ENCODE data around the gene MCMBP.

MCMBP gene
- long read RNA-seq, full-length matches to known transcripts: 7 of 25 reads
- long read RNA-seq, partial matches to known transcripts: 12 of 25 reads
- long read RNA-seq, other reads (novel, unspliced or antisense): 6 of 25 reads

DNA sequence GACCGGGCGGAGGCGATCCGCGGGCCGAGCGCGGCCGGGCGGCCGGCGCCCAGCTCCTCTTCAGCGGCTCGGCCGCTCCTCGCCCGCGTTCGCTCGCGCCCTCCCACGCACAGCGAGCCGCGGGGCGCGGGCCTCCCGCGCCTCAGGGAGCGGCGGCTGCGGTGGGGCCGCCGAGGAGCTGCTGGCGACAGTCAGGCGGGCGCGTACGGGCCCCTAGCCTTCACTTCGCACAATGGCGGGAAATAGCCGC, at the start of gene MCMBP:
Gene MCMBP (minus strand): TSS at position 234 of the 250 bp plus-strand sequence. CDS start 259 bp downstream, outside the sequence.
- DNase-seq (ENCODE audit: low read depth in 1 of 2, low spot score in 1 of 2): no peak
- H3K27me3 ChIP-seq (ENCODE audit: insufficient read depth, poor library complexity, severe bottlenecking): no peaks in the 10 kb centered on the region
- TF ChIP-seq GABPA (IDR thresholded peaks at IDR 0.05; ENCODE audit: low read depth): no peak
- TF ChIP-seq POLR2AphosphoS5 (IDR thresholded peaks at IDR 0.05; ENCODE audit: low read depth): 0 out of 2 replicates have a peak, but pooled peaks have one; percentile 19
- H3K27ac ChIP-seq (replicated peaks): peak within 1 kb of the TSS; percentile 85
- H3K4me3 ChIP-seq (replicated peaks; ENCODE audit: insufficient read depth, low read length): peak within 1 kb of the TSS; percentile 85

DNA sequence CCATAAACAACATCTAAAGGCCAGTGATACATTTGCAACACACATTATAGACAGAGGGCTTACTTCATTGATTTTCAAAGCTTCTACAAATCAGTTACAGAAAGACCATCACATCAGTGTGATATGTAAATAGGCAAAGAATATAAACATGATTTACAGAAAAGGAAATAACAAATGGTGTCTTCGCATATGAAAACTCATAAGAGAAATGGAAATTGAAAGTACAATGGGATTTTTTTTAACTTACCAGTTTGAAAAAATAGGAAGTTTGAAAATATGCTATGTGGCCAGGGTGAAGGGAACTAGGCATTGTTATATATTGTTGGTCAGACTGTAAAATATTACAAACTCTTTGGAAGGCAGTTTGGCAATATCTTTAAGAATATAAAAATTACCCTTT, 47.2 kb upstream of the MCMBP start:
- no peaks in the 10 kb centered on the region for H3K27me3 ChIP-seq (ENCODE audit: insufficient read depth, poor library complexity, severe bottlenecking)
- H3K27ac ChIP-seq (replicated peaks): 0 out of 2 replicates have a peak overlapping the region, but pooled peaks have one; percentile 7
- TF ChIP-seq POLR2AphosphoS5 (IDR thresholded peaks at IDR 0.05; ENCODE audit: low read depth): no peak
- no peak for TF ChIP-seq REST (IDR thresholded peaks at IDR 0.05; ENCODE audit: insufficient replicate concordance, low read depth)
- no peak for TF ChIP-seq SPI1 (IDR thresholded peaks at IDR 0.05; ENCODE audit: borderline replicate concordance, low read depth)
- no peak for TF ChIP-seq CTCF (IDR thresholded peaks at IDR 0.05; ENCODE audit: insufficient read depth, low read length)
- no peak for TF ChIP-seq GABPA (IDR thresholded peaks at IDR 0.05; ENCODE audit: low read depth)
- no peak overlapping the region for H3K4me3 ChIP-seq (replicated peaks; ENCODE audit: insufficient read depth, low read length)
- DNase-seq (ENCODE audit: low read depth in 1 of 2, low spot score in 1 of 2): no peak

- TF ChIP-seq SPI1 (IDR thresholded peaks at IDR 0.05; ENCODE audit: borderline replicate concordance, low read depth): no peak
- no peak for TF ChIP-seq POLR2AphosphoS5 (IDR thresholded peaks at IDR 0.05; ENCODE audit: low read depth)
- no peak for TF ChIP-seq REST (IDR thresholded peaks at IDR 0.05; ENCODE audit: insufficient replicate concordance, low read depth)
- TF ChIP-seq CTCF (IDR thresholded peaks at IDR 0.05; ENCODE audit: insufficient read depth, low read length): no peak
- TF ChIP-seq GABPA (IDR thresholded peaks at IDR 0.05; ENCODE audit: low read depth): no peak
Observed at GRCh38 chr10:119919271-119919670, 46.6 kb upstream of the MCMBP start.

DNA sequence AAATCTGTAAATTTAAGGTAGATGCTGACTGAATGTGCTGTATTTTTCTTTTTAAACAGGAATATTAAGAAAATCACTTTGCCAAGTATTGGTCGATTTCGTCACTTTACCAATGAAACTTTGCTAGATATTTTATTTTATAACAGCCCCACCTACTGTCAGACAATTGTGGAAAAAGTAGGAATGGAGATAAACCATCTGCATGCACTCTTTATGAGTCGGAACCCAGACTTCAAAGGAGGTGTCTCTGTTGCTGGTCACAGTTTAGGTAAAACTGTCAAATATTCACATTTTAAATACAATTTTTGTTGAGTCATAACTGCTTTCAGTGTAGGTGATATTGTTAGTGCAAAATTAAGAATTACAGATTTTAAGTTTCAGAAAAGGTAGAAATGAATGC, 45.1 kb upstream of the MCMBP start:
- Histone ChIP-seq H3K27ac (replicated peaks) (no peak overlapping the region), H3K27me3 (ENCODE audit: insufficient read depth, poor library complexity, severe bottlenecking) (no peaks in the 10 kb centered on the region), H3K4me3 (replicated peaks; ENCODE audit: insufficient read depth, low read length) (no peak overlapping the region)
- TF ChIP-seq CTCF (IDR thresholded peaks at IDR 0.05; ENCODE audit: insufficient read depth, low read length) (no peak), REST (IDR thresholded peaks at IDR 0.05; ENCODE audit: insufficient replicate concordance, low read depth) (no peak), POLR2AphosphoS5 (IDR thresholded peaks at IDR 0.05; ENCODE audit: low read depth) (no peak), GABPA (IDR thresholded peaks at IDR 0.05; ENCODE audit: low read depth) (no peak), SPI1 (IDR thresholded peaks at IDR 0.05; ENCODE audit: borderline replicate concordance, low read depth) (no peak)
- DNase-seq (ENCODE audit: low read depth in 1 of 2, low spot score in 1 of 2): no peak

More at GRCh38 chr10:119919271-119919670, 46.6 kb upstream of the MCMBP start:
- no peak for DNase-seq (ENCODE audit: low read depth in 1 of 2, low spot score in 1 of 2)
- no peak overlapping the region for H3K4me3 ChIP-seq (replicated peaks; ENCODE audit: insufficient read depth, low read length)
- no peaks in the 10 kb centered on the region for H3K27me3 ChIP-seq (ENCODE audit: insufficient read depth, poor library complexity, severe bottlenecking)
- H3K27ac ChIP-seq (replicated peaks): no peak overlapping the region

Data from HL-60 (cell line).